Mucosa of rectum (tissue), 2 donors: ENCODE measurements around the gene SFTPA2.
"Not testable (repeated sequence)": the region's sequence is repeated elsewhere in the genome, so short reads cannot be mapped to it uniquely, and the experiment has no call there.

Experiments
- H3K27ac ChIP-seq, 2 donors: one replicate each; pipeline ENCODE4 v1.7.0; 2013; ENCODE audit warnings: inconsistent platforms in 2 of 2, low read depth in 2 of 2, low read length in 2 of 2
- H3K27me3 ChIP-seq, 2 donors: one replicate each; pipeline ENCODE4 v1.7.0; 2013; ENCODE audit warnings: low read length in 2 of 2; ENCODE audit not compliant: control insufficient read depth in 2 of 2, insufficient read depth in 2 of 2
- H3K36me3 ChIP-seq, 2 donors: one replicate each; pipeline ENCODE4 v1.7.0; 2013; ENCODE audit warnings: low read length in 2 of 2; ENCODE audit not compliant: control insufficient read depth in 2 of 2, insufficient read depth in 2 of 2
- H3K4me1 ChIP-seq, 2 donors: one replicate each; pipeline ENCODE4 v1.7.0; 2013; ENCODE audit warnings: low read length in 2 of 2, mild to moderate bottlenecking in 1 of 2; ENCODE audit not compliant: control insufficient read depth in 2 of 2, insufficient read depth in 2 of 2
- H3K4me3 ChIP-seq, 2 donors: one replicate each; pipeline ENCODE4 v1.7.0; 2013; ENCODE audit warnings: low read length in 2 of 2
- H3K9ac ChIP-seq, 2 donors: one replicate each; pipeline ENCODE4 v1.7.0; 2013; ENCODE audit warnings: low read length in 2 of 2, low read depth in 1 of 2, mild to moderate bottlenecking in 1 of 2
- H3K9me3 ChIP-seq, 2 donors: one replicate each; pipeline ENCODE4 v1.7.0; 2013; ENCODE audit warnings: low read length in 2 of 2; ENCODE audit not compliant: control insufficient read depth in 2 of 2
- donor health status: healthy.
- donor health status: Normal muscosa, but diverticular disease.

Gene SFTPA2

DNA sequence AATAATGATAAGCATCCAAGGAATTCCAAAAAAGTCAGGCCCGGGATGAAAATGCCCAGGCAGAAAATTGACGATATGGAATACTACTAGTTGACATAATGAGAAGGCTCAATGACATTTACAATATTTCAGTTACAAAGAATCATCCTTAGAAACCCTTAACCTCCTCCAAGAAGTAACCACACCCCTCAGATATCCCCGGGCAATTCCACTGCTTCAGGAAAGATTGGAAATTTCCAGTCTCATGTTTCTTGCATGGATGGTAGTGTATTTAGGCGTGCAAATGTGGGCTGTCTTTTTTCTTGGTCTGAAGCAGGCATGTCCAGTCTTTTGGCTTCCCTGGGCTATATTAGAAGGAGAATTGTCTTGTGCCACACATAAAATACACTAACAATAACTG is 42.6 kb downstream of the SFTPA2 start:
- H3K27me3 ChIP-seq, H3K4me1 ChIP-seq, H3K36me3 ChIP-seq, H3K9me3 ChIP-seq, H3K27ac ChIP-seq, H3K9ac ChIP-seq, H3K4me3 ChIP-seq: not testable (repeated sequence)

DNA sequence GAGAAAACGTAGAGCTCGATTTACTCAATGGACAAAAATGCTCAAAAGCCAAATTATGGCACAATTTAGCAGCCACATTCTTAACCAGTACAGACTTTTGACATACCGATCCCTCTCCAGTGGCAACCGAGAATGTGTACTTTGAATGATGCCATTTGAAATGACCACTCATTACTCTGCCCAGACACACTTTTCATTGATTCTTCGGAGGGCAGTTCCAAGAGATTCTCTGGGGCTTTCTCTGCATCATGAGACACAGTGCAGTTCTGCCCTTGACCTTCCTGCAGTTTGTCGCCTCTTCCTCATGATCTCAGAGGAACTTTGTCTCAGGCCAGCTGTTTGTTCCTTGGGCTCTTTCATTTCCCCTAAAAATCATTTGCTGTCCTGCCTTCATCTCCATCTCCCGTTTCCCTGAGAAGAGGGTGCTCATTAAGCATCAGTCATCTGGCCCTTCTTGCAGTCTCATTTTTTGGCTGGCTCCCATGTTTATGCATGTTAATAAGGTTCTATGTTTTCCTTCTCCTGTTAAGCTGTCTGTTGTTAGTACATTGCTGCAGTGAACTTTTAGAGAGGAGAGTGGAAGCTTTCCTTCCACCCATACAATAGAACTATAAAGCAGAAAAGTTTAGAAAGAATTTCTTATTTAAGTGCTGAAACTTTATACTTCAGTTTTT is 43.5 kb downstream of the SFTPA2 start:
- not testable (repeated sequence) for H3K36me3 ChIP-seq, H3K4me3 ChIP-seq, H3K4me1 ChIP-seq, H3K9me3 ChIP-seq, H3K27me3 ChIP-seq, H3K27ac ChIP-seq, H3K9ac ChIP-seq

DNA sequence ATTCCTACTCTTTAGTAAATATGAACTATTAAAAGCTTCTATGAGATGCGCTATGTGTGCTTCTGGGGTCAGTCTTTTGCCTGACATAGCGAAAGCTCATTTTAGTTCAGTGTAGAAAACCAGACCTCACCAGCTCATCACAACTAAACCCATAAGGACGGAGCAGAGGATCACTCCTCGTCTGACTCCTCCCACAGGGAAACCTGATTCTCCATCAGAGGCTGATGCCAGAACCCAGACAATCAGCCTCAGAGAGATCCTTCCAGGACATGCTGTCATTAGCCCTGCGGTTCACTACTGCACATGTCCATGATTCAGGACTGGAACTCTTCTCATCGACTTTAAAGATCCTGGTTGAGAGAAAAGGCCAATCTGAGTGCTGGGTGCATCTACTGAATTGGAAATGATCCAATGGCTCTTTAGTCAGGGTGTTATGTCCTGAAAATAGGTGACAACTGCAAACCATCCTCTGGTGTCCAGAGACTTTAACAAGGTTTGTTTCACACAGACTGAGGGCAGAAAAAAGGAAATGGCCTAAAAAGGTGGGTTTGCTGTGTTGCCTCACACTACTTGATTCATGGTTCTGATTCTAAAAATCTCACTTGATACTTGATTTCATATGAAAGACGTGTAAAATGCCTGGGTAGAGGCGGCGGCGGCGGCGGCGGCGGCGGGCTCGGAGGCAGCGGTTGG is 48.2 kb downstream of the SFTPA2 start, which contains the start of gene EIF5AL1:
TSS of gene EIF5AL1 (plus strand) at position 643 of the 693 bp plus-strand sequence. CDS start 117 bp downstream, outside the sequence.
- not testable (repeated sequence) for H3K4me1 ChIP-seq, H3K4me3 ChIP-seq, H3K36me3 ChIP-seq, H3K27ac ChIP-seq, H3K9me3 ChIP-seq, H3K27me3 ChIP-seq, H3K9ac ChIP-seq

DNA sequence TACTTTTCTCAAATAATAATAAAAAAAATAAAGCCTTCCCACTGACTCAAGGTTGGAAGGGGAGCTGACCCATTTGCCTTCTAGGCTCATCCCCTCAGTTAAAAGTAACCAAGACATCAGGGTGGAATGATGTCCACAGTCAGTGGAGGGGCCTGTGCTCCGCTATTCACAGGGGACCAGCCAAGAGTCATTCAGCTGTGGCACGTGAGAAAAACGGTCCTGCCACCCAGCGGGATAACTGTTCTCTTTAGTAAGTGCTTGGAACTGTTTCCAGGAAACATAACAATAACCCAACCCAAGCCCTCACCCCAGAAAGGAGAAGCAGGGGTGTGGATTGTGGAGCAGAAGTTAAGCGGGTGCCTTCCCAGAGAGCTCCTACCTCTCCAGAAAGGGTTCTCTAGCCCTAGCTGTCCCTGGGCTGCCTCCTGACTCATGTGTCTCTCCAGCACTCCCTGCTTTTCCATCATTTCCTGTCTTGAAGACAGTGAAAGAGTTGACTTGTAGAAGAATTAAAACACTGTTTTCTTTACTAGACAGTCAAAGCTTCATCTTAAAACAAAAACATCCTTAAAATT is 50.2 kb downstream of the SFTPA2 start:
- H3K36me3 ChIP-seq, H3K27me3 ChIP-seq, H3K4me3 ChIP-seq, H3K4me1 ChIP-seq, H3K9me3 ChIP-seq, H3K9ac ChIP-seq, H3K27ac ChIP-seq: not testable (repeated sequence)

- H3K27me3 ChIP-seq, H3K9me3 ChIP-seq, H3K9ac ChIP-seq, H3K4me3 ChIP-seq, H3K4me1 ChIP-seq, H3K36me3 ChIP-seq, H3K27ac ChIP-seq: not testable (repeated sequence)
These were observed 50.8 kb downstream of the SFTPA2 start for GRCh38 chr10:79509306-79509933.

DNA sequence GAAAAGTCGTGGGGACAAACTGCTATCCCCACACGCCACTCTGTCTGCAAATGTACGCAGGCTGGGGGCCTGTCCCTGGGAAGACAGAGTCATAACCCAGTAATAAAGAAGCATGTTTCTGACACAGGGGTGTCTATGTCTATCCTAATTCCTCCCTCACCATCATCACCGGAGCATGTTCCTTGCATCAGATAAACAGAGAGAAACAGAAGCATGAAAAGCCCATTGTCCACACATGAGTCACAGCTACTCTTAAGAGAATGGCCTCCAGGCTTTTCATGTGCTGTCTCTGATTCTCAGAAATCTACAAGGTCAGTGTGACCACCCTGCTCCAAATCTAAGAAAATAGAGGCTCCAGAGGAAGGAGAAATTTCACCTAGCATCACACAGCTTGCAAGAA is 52.0 kb downstream of the SFTPA2 start:
- not testable (repeated sequence) for H3K9ac ChIP-seq, H3K4me1 ChIP-seq, H3K36me3 ChIP-seq, H3K4me3 ChIP-seq, H3K9me3 ChIP-seq, H3K27me3 ChIP-seq, H3K27ac ChIP-seq

GRCh38 chr10:79507440-79508167 is 52.6 kb downstream of the SFTPA2 start:
- Histone ChIP-seq H3K4me3 (no peak overlapping the region), H3K36me3 (no peaks in the 10 kb centered on the region), H3K27ac (no peak overlapping the region), H3K9me3 (no peaks in the 10 kb centered on the region), H3K9ac (no peak overlapping the region), H3K27me3 (peaks cover 2% of the 10 kb centered on the region in 2 donors), H3K4me1 (no peaks in the 10 kb centered on the region)
